OCI-LY3 (cell line): ENCODE measurements around the gene MIEF1.

Experiments used
- CTCF ChIP-seq: fragments of 200-600, 300-600 bp; sonication (generic); IDR thresholded peaks from 2 replicates; pipeline ENCODE4 v1.5.1; 2014; ENCODE audit warnings: antibody characterized with exemption, low read length, low read depth
- EZH2phosphoT487 ChIP-seq: fragments of 200-600 bp; shearing (Covaris generic); IDR thresholded peaks from 2 replicates; pipeline ENCODE4 v1.6.1; 2018; ENCODE audit warnings: antibody characterized with exemption, mixed run types, low read depth

- TF ChIP-seq EZH2phosphoT487, result no peak
- no peak for TF ChIP-seq CTCF
Measured at GRCh38 chr22:39565414-39565944, 63.4 kb downstream of the MIEF1 start.
